ENCODE data around the gene CAPN11. TPM values are rescaled to one million over a fixed set of nuclear protein-coding genes. Genes with fewer than 3 reads are reported as not detected.

Gene CAPN11
- polyA plus RNA-seq, 1 donor from 2014 or later = not detected

DNA sequence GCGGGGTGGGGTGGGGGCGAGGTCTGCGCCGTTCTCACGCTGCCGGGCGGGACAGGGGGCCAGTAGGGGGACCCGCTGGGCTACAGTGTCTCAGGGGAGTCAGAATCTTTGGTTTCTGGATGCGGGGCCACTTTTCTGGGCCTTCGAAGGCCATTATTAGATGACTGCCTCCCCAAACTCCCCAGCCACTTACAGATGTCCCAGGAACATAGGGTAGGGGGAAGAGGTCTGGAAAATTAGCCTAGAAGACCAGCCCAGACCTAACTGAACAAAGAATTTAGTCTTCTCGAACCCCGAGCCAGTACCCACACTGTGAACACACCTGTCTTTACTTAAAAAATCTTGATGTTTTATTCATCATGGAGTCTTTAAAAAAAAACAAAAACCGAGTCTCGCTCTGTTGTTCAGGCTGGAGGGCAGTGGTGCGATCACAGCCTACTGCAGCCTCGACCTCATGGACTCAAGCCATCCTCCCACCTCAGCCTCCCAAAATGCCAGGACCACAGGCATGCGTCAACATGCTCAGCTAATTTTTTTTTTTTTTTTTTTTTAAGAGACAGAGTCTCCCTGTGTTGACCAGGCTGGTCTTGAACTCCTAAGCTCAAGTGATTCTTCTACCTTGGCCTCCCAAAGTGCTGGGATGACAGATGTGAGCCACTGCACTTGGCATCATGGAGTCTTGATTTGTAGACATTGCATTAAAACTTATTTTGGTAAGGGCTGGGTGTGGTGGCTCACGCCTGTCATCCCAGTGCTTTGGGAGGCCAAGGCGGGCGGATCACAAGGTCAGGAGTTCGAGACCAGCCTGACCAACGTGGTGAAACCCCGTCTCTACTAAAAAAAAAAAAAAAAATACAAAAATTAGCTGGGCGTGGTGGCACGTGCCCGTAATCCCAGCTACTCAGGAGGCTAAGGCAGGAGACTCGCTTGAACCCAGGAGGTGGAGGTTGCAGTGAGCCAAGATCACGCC lies 61.5 kb downstream of the CAPN11 start:
- H2AFZ ChIP-seq (ENCODE audit: low read depth, low read length) = no peak overlapping the region

DNA sequence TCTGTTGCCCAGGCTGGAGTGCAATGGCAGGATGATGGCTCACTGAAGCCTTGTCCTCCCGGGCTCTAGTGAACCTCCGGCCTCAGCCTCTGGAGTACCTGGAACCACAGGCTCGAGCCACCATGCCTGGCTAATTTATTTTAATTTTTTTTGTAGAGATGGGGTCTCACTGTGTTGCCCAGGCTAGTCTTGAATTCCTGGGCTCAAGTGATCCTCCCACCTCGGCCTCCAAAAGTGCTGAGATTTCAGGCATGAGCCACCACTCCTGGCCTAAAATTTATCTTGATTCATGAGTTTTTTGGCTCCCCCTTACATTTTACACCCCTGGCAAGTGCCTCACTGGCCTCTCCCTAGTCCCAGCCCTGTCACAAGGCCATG lies 62.3 kb downstream of the CAPN11 start:
- Histone ChIP-seq H3K36me3 (ENCODE audit: insufficient read depth, low read length) (no peaks in the 10 kb centered on the region), H3K4me2 (ENCODE audit: low read length) (no peak overlapping the region), H3K27ac (ENCODE audit: low read length) (no peak overlapping the region), H3K9ac (ENCODE audit: low read length) (no peak overlapping the region), H3K79me2 (replicated peaks; ENCODE audit: insufficient read depth, low read length) (no peaks in the 10 kb centered on the region), H3K4me3 (ENCODE audit: low read length) (no peak overlapping the region), H4K20me1 (ENCODE audit: insufficient read depth) (no peaks in the 10 kb centered on the region), H3F3A (ENCODE audit: insufficient read depth, low read length, poor library complexity, severe bottlenecking) (no peaks in the 10 kb centered on the region), H2AFZ (ENCODE audit: low read depth, low read length) (no peak overlapping the region), H3K27me3 (ENCODE audit: insufficient read depth, low read depth, low read length) (peaks cover 4% of the 10 kb centered on the region), H3K9me3 (ENCODE audit: low read length) (no peaks in the 10 kb centered on the region), H3K9me2 (ENCODE audit: insufficient read depth, low read length) (no peaks in the 10 kb centered on the region)
- TF ChIP-seq TAF1 (IDR thresholded peaks at IDR 0.05; ENCODE audit: low read depth) (no peak), EP300 (conservative IDR thresholded peaks at IDR 0.05; ENCODE audit: poor library complexity, severe bottlenecking) (no peak), EZH2 (IDR thresholded peaks at IDR 0.05; ENCODE audit: borderline replicate concordance, insufficient read depth, low read length, poor library complexity, severe bottlenecking) (no peak), RAD21 (conservative IDR thresholded peaks at IDR 0.05) (no peak), MXI1 (conservative IDR thresholded peaks at IDR 0.05; ENCODE audit: poor library complexity, severe bottlenecking) (no peak), SMC3 (conservative IDR thresholded peaks at IDR 0.05; ENCODE audit: poor library complexity) (no peak), POLR2AphosphoS5 (IDR thresholded peaks at IDR 0.05) (no peak)
- TF ChIP-seq, protein P1, sequence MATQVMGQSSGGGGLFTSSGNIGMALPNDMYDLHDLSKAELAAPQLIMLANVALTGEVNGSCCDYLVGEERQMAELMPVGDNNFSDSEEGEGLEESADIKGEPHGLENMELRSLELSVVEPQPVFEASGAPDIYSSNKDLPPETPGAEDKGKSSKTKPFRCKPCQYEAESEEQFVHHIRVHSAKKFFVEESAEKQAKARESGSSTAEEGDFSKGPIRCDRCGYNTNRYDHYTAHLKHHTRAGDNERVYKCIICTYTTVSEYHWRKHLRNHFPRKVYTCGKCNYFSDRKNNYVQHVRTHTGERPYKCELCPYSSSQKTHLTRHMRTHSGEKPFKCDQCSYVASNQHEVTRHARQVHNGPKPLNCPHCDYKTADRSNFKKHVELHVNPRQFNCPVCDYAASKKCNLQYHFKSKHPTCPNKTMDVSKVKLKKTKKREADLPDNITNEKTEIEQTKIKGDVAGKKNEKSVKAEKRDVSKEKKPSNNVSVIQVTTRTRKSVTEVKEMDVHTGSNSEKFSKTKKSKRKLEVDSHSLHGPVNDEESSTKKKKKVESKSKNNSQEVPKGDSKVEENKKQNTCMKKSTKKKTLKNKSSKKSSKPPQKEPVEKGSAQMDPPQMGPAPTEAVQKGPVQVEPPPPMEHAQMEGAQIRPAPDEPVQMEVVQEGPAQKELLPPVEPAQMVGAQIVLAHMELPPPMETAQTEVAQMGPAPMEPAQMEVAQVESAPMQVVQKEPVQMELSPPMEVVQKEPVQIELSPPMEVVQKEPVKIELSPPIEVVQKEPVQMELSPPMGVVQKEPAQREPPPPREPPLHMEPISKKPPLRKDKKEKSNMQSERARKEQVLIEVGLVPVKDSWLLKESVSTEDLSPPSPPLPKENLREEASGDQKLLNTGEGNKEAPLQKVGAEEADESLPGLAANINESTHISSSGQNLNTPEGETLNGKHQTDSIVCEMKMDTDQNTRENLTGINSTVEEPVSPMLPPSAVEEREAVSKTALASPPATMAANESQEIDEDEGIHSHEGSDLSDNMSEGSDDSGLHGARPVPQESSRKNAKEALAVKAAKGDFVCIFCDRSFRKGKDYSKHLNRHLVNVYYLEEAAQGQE (IDR thresholded peaks at IDR 0.05; ENCODE audit: borderline replicate concordance) = no peak
- TF ChIP-seq, protein P2, sequence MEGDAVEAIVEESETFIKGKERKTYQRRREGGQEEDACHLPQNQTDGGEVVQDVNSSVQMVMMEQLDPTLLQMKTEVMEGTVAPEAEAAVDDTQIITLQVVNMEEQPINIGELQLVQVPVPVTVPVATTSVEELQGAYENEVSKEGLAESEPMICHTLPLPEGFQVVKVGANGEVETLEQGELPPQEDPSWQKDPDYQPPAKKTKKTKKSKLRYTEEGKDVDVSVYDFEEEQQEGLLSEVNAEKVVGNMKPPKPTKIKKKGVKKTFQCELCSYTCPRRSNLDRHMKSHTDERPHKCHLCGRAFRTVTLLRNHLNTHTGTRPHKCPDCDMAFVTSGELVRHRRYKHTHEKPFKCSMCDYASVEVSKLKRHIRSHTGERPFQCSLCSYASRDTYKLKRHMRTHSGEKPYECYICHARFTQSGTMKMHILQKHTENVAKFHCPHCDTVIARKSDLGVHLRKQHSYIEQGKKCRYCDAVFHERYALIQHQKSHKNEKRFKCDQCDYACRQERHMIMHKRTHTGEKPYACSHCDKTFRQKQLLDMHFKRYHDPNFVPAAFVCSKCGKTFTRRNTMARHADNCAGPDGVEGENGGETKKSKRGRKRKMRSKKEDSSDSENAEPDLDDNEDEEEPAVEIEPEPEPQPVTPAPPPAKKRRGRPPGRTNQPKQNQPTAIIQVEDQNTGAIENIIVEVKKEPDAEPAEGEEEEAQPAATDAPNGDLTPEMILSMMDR (IDR thresholded peaks at IDR 0.05; ENCODE audit: poor library complexity, severe bottlenecking) = no peak

More for the DNA sequence above, 61.5 kb downstream of the CAPN11 start:
- H3K9ac ChIP-seq (ENCODE audit: low read length) = no peak overlapping the region
- H3K79me2 ChIP-seq (replicated peaks; ENCODE audit: insufficient read depth, low read length) = no peaks in the 10 kb centered on the region
- H3K27ac ChIP-seq (ENCODE audit: low read length) = no peak overlapping the region
- peaks cover 4% of the 10 kb centered on the region for H3K27me3 ChIP-seq (ENCODE audit: insufficient read depth, low read depth, low read length)
- TF ChIP-seq MXI1 (conservative IDR thresholded peaks at IDR 0.05; ENCODE audit: poor library complexity, severe bottlenecking) (no peak), SMC3 (conservative IDR thresholded peaks at IDR 0.05; ENCODE audit: poor library complexity) (no peak), EZH2 (IDR thresholded peaks at IDR 0.05; ENCODE audit: borderline replicate concordance, insufficient read depth, low read length, poor library complexity, severe bottlenecking) (no peak), TAF1 (IDR thresholded peaks at IDR 0.05; ENCODE audit: low read depth) (no peak), POLR2AphosphoS5 (IDR thresholded peaks at IDR 0.05) (no peak), EP300 (conservative IDR thresholded peaks at IDR 0.05; ENCODE audit: poor library complexity, severe bottlenecking) (no peak), RAD21 (conservative IDR thresholded peaks at IDR 0.05) (no peak)
- TF ChIP-seq, protein P1 (IDR thresholded peaks at IDR 0.05; ENCODE audit: borderline replicate concordance) = no peak
- TF ChIP-seq, protein P2 (IDR thresholded peaks at IDR 0.05; ENCODE audit: poor library complexity, severe bottlenecking) = no peak
- no peak overlapping the region for H3K4me2 ChIP-seq (ENCODE audit: low read length)
- H3K36me3 ChIP-seq (ENCODE audit: insufficient read depth, low read length) = no peaks in the 10 kb centered on the region
- H3K4me3 ChIP-seq (ENCODE audit: low read length) = no peak overlapping the region
- no peaks in the 10 kb centered on the region for H3K9me2 ChIP-seq (ENCODE audit: insufficient read depth, low read length)
- no peaks in the 10 kb centered on the region for H3K9me3 ChIP-seq (ENCODE audit: low read length)
- no peaks in the 10 kb centered on the region for H4K20me1 ChIP-seq (ENCODE audit: insufficient read depth)
- no peaks in the 10 kb centered on the region for H3F3A ChIP-seq (ENCODE audit: insufficient read depth, low read length, poor library complexity, severe bottlenecking)

All from neural cell (in vitro differentiated cells).